ENCODE measurements around the gene OR2AT4. TPM values are rescaled to one million over a fixed set of nuclear protein-coding genes. Genes with fewer than 3 reads are reported as not detected.
"Not testable (repeated sequence)": the region's sequence is repeated elsewhere in the genome, so short reads cannot be mapped to it uniquely, and the experiment has no call there.

The OR2AT4 gene
- total RNA-seq, 2 donors from 2014 or later, result 0.11 TPM; not detected in 1

DNA sequence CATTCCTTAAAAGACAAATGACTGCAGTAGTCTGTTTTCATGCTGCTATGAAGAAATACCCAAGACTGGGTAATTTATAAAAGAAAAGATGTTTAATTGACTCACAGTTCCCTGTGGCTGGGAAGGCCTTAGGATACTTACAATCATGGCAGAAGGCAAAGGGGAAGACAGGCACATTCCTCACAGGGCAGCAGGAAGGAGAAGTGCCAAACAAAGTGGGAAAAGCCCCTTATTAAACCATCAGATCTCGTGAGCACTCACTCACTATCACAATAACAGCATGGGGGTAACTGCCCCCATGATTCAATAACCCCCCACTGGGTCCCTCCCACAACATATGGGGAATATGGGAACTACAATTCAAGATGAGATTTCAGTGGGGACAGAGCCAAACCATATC is 16.4 kb upstream of the OR2AT4 start:
- 24% methylated on average over 1 of the region's 1 CpG for WGBS
- Histone ChIP-seq H3K9me3 (no peaks in the 10 kb centered on the region), H3K27me3 (replicated peaks; ENCODE audit: insufficient read depth) (no peaks in the 10 kb centered on the region), H3K27ac (no peak overlapping the region), H3K4me3 (no peak overlapping the region), H3K36me3 (no peaks in the 10 kb centered on the region), H3K4me1 (replicated peaks) (no peaks in the 10 kb centered on the region)
- TF ChIP-seq POLR2A (IDR thresholded peaks at IDR 0.05) (no peak), POLR2AphosphoS5 (IDR thresholded peaks at IDR 0.05) (no peak)
- TF ChIP-seq, protein P1, sequence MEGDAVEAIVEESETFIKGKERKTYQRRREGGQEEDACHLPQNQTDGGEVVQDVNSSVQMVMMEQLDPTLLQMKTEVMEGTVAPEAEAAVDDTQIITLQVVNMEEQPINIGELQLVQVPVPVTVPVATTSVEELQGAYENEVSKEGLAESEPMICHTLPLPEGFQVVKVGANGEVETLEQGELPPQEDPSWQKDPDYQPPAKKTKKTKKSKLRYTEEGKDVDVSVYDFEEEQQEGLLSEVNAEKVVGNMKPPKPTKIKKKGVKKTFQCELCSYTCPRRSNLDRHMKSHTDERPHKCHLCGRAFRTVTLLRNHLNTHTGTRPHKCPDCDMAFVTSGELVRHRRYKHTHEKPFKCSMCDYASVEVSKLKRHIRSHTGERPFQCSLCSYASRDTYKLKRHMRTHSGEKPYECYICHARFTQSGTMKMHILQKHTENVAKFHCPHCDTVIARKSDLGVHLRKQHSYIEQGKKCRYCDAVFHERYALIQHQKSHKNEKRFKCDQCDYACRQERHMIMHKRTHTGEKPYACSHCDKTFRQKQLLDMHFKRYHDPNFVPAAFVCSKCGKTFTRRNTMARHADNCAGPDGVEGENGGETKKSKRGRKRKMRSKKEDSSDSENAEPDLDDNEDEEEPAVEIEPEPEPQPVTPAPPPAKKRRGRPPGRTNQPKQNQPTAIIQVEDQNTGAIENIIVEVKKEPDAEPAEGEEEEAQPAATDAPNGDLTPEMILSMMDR (IDR thresholded peaks at IDR 0.05), result no peak
- no peak for DNase-seq (ENCODE audit: low spot score)
- intact Hi-C loops (cut with DNase I), result no loop called here

DNA sequence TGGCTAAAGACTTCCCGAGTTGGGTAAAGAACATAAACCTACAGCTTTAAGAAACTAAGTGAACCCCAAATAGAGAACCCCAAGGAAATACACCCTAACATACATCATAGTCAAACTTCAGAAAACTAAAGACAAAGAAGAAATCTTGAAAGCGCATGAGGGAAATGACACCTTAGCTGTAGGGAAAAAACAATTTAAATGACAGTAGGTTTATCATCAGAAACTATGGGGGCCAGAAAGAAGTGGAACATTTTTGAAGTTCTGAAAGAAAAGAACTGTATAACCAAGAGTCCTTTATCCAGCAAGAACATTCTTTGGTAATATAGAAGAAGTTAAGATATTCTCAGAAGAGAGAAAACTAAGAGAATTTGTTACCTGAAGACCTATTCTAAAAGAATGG is 15.5 kb upstream of the OR2AT4 start:
- no peaks in the 10 kb centered on the region for H3K27me3 ChIP-seq (replicated peaks; ENCODE audit: insufficient read depth)
- no peak overlapping the region for H3K4me3 ChIP-seq
- intact Hi-C loops (cut with DNase I), result no loop called here
- H3K27ac ChIP-seq, result no peak overlapping the region
- DNase-seq (ENCODE audit: low spot score), result no peak
- TF ChIP-seq POLR2A (IDR thresholded peaks at IDR 0.05), result no peak
- no peak for TF ChIP-seq POLR2AphosphoS5 (IDR thresholded peaks at IDR 0.05)
- TF ChIP-seq, protein P1 (IDR thresholded peaks at IDR 0.05), result no peak
- no peaks in the 10 kb centered on the region for H3K4me1 ChIP-seq (replicated peaks)
- WGBS, result 91% methylated on average over 2 of the region's 2 CpGs
- H3K36me3 ChIP-seq, result no peaks in the 10 kb centered on the region
- no peaks in the 10 kb centered on the region for H3K9me3 ChIP-seq

DNA sequence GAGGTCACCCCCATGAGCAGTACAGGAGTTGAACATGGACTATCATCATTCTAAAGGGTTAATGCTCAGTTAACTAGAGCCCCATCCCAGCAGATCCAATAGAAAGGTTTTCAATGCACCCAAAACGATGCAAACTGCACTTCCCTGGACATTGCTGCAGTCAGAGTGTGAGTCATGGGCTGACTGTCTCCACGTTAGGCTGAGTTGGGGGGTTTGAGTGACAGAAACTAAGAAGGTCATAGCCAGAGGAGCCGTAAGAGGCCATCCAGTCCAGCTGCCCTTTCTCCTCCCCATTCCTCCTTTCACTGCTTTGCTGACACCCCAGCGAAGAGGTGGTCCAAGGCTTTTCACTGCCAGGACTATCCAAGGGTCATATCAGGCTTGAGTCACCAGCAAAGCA is 10.5 kb upstream of the OR2AT4 start:
- TF ChIP-seq, protein P1 (IDR thresholded peaks at IDR 0.05), result no peak
- TF ChIP-seq POLR2A (IDR thresholded peaks at IDR 0.05), result no peak
- no peak for TF ChIP-seq POLR2AphosphoS5 (IDR thresholded peaks at IDR 0.05)
- intact Hi-C loops (cut with DNase I), result no loop called here
- no peak overlapping the region for H3K4me3 ChIP-seq
- H3K36me3 ChIP-seq, result no peaks in the 10 kb centered on the region
- H3K27me3 ChIP-seq (replicated peaks; ENCODE audit: insufficient read depth), result no peaks in the 10 kb centered on the region
- no peaks in the 10 kb centered on the region for H3K4me1 ChIP-seq (replicated peaks)
- 65% methylated on average over 4 of the region's 4 CpGs for WGBS
- H3K9me3 ChIP-seq, result no peaks in the 10 kb centered on the region
- no peak overlapping the region for H3K27ac ChIP-seq
- DNase-seq (ENCODE audit: low spot score), result no peak

DNA sequence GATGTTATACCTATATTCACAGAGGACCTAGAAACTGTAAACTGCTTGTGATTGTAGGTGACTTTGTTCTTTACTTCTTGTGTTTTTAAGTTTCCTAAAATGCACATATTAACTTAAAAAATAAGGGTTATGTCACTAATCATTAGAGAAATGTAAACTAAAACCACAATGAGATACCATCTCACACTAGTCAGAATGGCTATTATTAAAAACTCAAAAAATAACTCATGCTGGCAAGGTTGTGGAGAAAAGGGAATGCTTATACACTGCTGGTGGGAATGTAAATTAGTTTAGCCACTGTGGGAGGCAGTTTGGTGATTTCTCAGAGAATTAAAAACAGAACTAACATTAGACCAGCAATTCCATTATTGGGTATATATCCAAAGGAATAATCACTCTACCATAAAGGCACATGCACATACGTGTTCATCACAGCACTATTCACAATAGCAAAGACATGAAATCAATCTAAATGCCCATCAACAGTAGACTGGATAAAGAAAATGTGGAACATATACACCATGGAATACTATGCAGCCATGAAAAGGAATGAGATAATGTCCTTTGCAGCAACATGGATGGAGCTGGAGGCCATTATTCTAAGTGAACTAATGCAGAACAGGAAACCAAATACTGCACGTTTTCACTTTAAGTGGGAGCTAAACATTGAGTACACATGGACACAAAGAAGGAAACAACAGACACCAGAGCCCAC is 9.4 kb upstream of the OR2AT4 start:
- H3K27ac ChIP-seq; intact Hi-C loops (cut with DNase I); H3K4me3 ChIP-seq; H3K27me3 ChIP-seq (replicated peaks; ENCODE audit: insufficient read depth); H3K36me3 ChIP-seq; H3K9me3 ChIP-seq; H3K4me1 ChIP-seq (replicated peaks); DNase-seq (ENCODE audit: low spot score): not testable (repeated sequence)
- 86% methylated on average over 2 of the region's 2 CpGs for WGBS

DNA sequence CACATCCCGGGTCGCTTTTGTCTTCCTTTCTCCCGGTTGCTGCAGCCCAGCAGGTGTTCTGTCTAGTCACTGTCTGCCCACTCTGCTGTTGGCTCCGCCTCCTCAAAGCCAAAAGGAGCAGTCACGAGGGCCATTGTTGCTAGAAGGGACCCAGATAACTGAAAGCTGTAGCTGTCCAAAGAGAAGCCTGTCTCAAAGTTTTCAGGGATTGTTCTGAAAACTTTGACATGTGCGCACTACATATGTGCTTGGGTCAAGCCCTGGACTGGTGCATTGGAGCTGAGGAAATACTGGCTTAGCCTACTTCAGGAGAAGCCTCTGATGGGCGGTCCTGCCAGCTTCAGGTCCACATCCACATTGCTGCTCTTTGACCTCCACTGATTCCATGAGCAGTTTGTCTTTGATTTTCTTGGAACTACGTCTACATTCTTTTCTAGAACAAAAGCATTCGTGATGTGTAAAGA is 8.8 kb upstream of the OR2AT4 start:
- no peaks in the 10 kb centered on the region for H3K9me3 ChIP-seq
- H3K4me1 ChIP-seq (replicated peaks), result no peaks in the 10 kb centered on the region
- no peaks in the 10 kb centered on the region for H3K27me3 ChIP-seq (replicated peaks; ENCODE audit: insufficient read depth)
- 44% methylated on average over 9 of the region's 9 CpGs for WGBS
- H3K27ac ChIP-seq, result no peak overlapping the region
- DNase-seq (ENCODE audit: low spot score), result no peak
- no peak for TF ChIP-seq POLR2A (IDR thresholded peaks at IDR 0.05)
- no peak for TF ChIP-seq POLR2AphosphoS5 (IDR thresholded peaks at IDR 0.05)
- TF ChIP-seq, protein P1 (IDR thresholded peaks at IDR 0.05), result no peak
- intact Hi-C loops (cut with DNase I), result no loop called here
- H3K36me3 ChIP-seq, result no peaks in the 10 kb centered on the region
- H3K4me3 ChIP-seq, result no peak overlapping the region
